IgD-negative memory B cell (primary cell): ENCODE results near the gene GATC. TPM values are rescaled to one million over a fixed set of nuclear protein-coding genes. Genes with fewer than 3 reads are reported as not detected.

Source experiments
- H3K27ac Mint-ChIP-seq, 3 donors: one replicate each; pipeline ENCODE4 v1.8.0; 2020 to 2022; ENCODE audit warnings: mild to moderate bottlenecking in 3 of 3, mixed read lengths in 3 of 3, moderate library complexity in 1 of 3
- H3K27me3 Mint-ChIP-seq: one replicate; pipeline ENCODE4 v1.8.0; 2021; ENCODE audit warnings: mixed read lengths
- H3K36me3 Mint-ChIP-seq: one replicate; pipeline ENCODE4 v1.8.0; 2020; ENCODE audit warnings: mild to moderate bottlenecking, mixed read lengths
- H3K4me1 Mint-ChIP-seq, 3 donors: one replicate each; pipeline ENCODE4 v1.8.0; 2020 to 2022; ENCODE audit warnings: mixed read lengths in 3 of 3, mild to moderate bottlenecking in 1 of 3
- H3K4me3 Mint-ChIP-seq, 4 donors: one replicate each; pipeline ENCODE4 v1.8.0; 2020 to 2022; ENCODE audit warnings: mild to moderate bottlenecking in 4 of 4, mixed read lengths in 4 of 4, moderate library complexity in 3 of 4
- H3K9me3 Mint-ChIP-seq, 3 donors: one replicate each; pipeline ENCODE4 v1.8.0; 2020 to 2021; ENCODE audit warnings: mixed read lengths in 3 of 3, mild to moderate bottlenecking in 1 of 3
- polyA plus RNA-seq: library from polyadenylated mRNA; unstranded; fragments of 300-500 nt; fragmentation: Illumina TruSeq; gene quantifications from one replicate; pipeline ENCODE4 v1.2.3, GENCODE V29; 2021

GATC gene
- polyA plus RNA-seq = 23.0 TPM

GRCh38 chr12:120445911-120446843 is at the start of gene GATC, which contains the start of gene TRIAP1:
GATC (plus strand) TSS chr12:120446444; CDS start chr12:120446481, 37 bp downstream.
TRIAP1 (minus strand) TSS chr12:120446384; CDS start chr12:120446372, 12 bp downstream.
- Mint-ChIP-seq H3K4me1 (peaks cover 6 to 18% (median 16%) of the 10 kb centered on the region in 3 donors), H3K27ac (peak within 1 kb of the TSS; percentile 83 to 100 (median 97)), H3K27me3 (peaks cover 1% of the 10 kb centered on the region), H3K4me3 (peak within 1 kb of the TSS; percentile 90 to 99 (median 98)), H3K36me3 (no peaks in the 10 kb centered on the region), H3K9me3 (no peaks in the 10 kb centered on the region)

- Mint-ChIP-seq H3K4me3 (no peak overlapping the region), H3K27me3 (peaks cover 24% of the 10 kb centered on the region), H3K36me3 (no peaks in the 10 kb centered on the region), H3K9me3 (peaks cover 0 to 4% (median 4%) of the 10 kb centered on the region in 3 donors), H3K4me1 (peaks cover 0 to 3% (median 0%) of the 10 kb centered on the region in 3 donors), H3K27ac (no peak overlapping the region)
These were observed 48.3 kb upstream of the GATC start for GRCh38 chr12:120397824-120398540.

GRCh38 chr12:120399531-120399930 is 46.7 kb upstream of the GATC start:
- no peaks in the 10 kb centered on the region for H3K36me3 Mint-ChIP-seq
- H3K27ac Mint-ChIP-seq = no peak overlapping the region
- peaks cover 0 to 4% (median 4%) of the 10 kb centered on the region in 3 donors for H3K9me3 Mint-ChIP-seq
- H3K4me1 Mint-ChIP-seq = peaks cover 0 to 3% (median 0%) of the 10 kb centered on the region in 3 donors
- no peak overlapping the region for H3K4me3 Mint-ChIP-seq
- H3K27me3 Mint-ChIP-seq = peaks cover 32% of the 10 kb centered on the region

- no peaks in the 10 kb centered on the region for H3K36me3 Mint-ChIP-seq
These were observed 44.0 kb upstream of the GATC start for GRCh38 chr12:120402217-120402616.

GRCh38 chr12:120403869-120404268 is 42.4 kb upstream of the GATC start:
- Mint-ChIP-seq H3K4me3 (no peak overlapping the region), H3K27me3 (peaks cover 25% of the 10 kb centered on the region), H3K9me3 (peaks cover 0 to 4% (median 2%) of the 10 kb centered on the region in 3 donors), H3K4me1 (peaks cover 0 to 3% (median 0%) of the 10 kb centered on the region in 3 donors), H3K36me3 (no peaks in the 10 kb centered on the region), H3K27ac (no peak overlapping the region)

More at GRCh38 chr12:120402217-120402616, 44.0 kb upstream of the GATC start:
- Mint-ChIP-seq H3K4me3 (peak overlapping the region in 1 of 4 donors; percentile 53), H3K27me3 (peaks cover 27% of the 10 kb centered on the region), H3K27ac (no peak overlapping the region), H3K4me1 (peaks cover 0 to 3% (median 0%) of the 10 kb centered on the region in 3 donors), H3K9me3 (peaks cover 0 to 4% (median 2%) of the 10 kb centered on the region in 3 donors)

- H3K27ac Mint-ChIP-seq = no peak overlapping the region
- H3K36me3 Mint-ChIP-seq = no peaks in the 10 kb centered on the region
- no peak overlapping the region for H3K4me3 Mint-ChIP-seq
- H3K27me3 Mint-ChIP-seq = peaks cover 23% of the 10 kb centered on the region
- peaks cover 0 to 3% (median 0%) of the 10 kb centered on the region in 3 donors for H3K4me1 Mint-ChIP-seq
- peaks cover 0 to 4% (median 2%) of the 10 kb centered on the region in 3 donors for H3K9me3 Mint-ChIP-seq
These were observed 42.0 kb upstream of the GATC start for GRCh38 chr12:120404271-120404670.

- Mint-ChIP-seq H3K27me3 (peaks cover 22% of the 10 kb centered on the region), H3K4me3 (no peak overlapping the region), H3K36me3 (no peaks in the 10 kb centered on the region), H3K4me1 (no peaks in the 10 kb centered on the region), H3K27ac (no peak overlapping the region), H3K9me3 (peaks cover 0 to 2% (median 0%) of the 10 kb centered on the region in 3 donors)
These were observed 40.2 kb upstream of the GATC start for GRCh38 chr12:120406069-120406468.

GRCh38 chr12:120406553-120406952 is 39.7 kb upstream of the GATC start:
- Mint-ChIP-seq H3K36me3 (no peaks in the 10 kb centered on the region), H3K27me3 (peaks cover 24% of the 10 kb centered on the region), H3K27ac (no peak overlapping the region), H3K4me1 (no peaks in the 10 kb centered on the region), H3K9me3 (peaks cover 0 to 2% (median 0%) of the 10 kb centered on the region in 3 donors), H3K4me3 (no peak overlapping the region)

GRCh38 chr12:120408771-120409170 is 37.5 kb upstream of the GATC start:
- no peak overlapping the region for H3K4me3 Mint-ChIP-seq
- no peak overlapping the region for H3K27ac Mint-ChIP-seq
- H3K27me3 Mint-ChIP-seq = peaks cover 14% of the 10 kb centered on the region
- no peaks in the 10 kb centered on the region for H3K36me3 Mint-ChIP-seq
- no peaks in the 10 kb centered on the region for H3K9me3 Mint-ChIP-seq
- H3K4me1 Mint-ChIP-seq = no peaks in the 10 kb centered on the region

- peaks cover 13% of the 10 kb centered on the region for H3K27me3 Mint-ChIP-seq
- no peaks in the 10 kb centered on the region for H3K9me3 Mint-ChIP-seq
- H3K27ac Mint-ChIP-seq = no peak overlapping the region
- H3K4me1 Mint-ChIP-seq = peaks cover 0 to 2% (median 0%) of the 10 kb centered on the region in 3 donors
- no peak overlapping the region for H3K4me3 Mint-ChIP-seq
- H3K36me3 Mint-ChIP-seq = no peaks in the 10 kb centered on the region
These were observed 33.8 kb upstream of the GATC start for GRCh38 chr12:120412421-120412820.

- peaks cover 0 to 2% (median 0%) of the 10 kb centered on the region in 3 donors for H3K4me1 Mint-ChIP-seq
- no peak overlapping the region for H3K4me3 Mint-ChIP-seq
- H3K27ac Mint-ChIP-seq = peak overlapping the region in 1 of 3 donors; percentile 43
- H3K27me3 Mint-ChIP-seq = peaks cover 11% of the 10 kb centered on the region
- H3K36me3 Mint-ChIP-seq = no peaks in the 10 kb centered on the region
- H3K9me3 Mint-ChIP-seq = no peaks in the 10 kb centered on the region
These were observed 32.1 kb upstream of the GATC start for GRCh38 chr12:120413901-120414695.

GRCh38 chr12:120416490-120417216 is 29.6 kb upstream of the GATC start:
- no peak overlapping the region for H3K27ac Mint-ChIP-seq
- peaks cover 0 to 2% (median 0%) of the 10 kb centered on the region in 3 donors for H3K4me1 Mint-ChIP-seq
- no peak overlapping the region for H3K4me3 Mint-ChIP-seq
- H3K36me3 Mint-ChIP-seq = no peaks in the 10 kb centered on the region
- peaks cover 8% of the 10 kb centered on the region for H3K27me3 Mint-ChIP-seq
- no peaks in the 10 kb centered on the region for H3K9me3 Mint-ChIP-seq

- peaks cover 0 to 2% (median 0%) of the 10 kb centered on the region in 3 donors for H3K4me1 Mint-ChIP-seq
- no peak overlapping the region for H3K4me3 Mint-ChIP-seq
- H3K9me3 Mint-ChIP-seq = no peaks in the 10 kb centered on the region
- H3K27ac Mint-ChIP-seq = peak overlapping the region in 1 of 3 donors; percentile 73
- peaks cover 8% of the 10 kb centered on the region for H3K27me3 Mint-ChIP-seq
- H3K36me3 Mint-ChIP-seq = no peaks in the 10 kb centered on the region
These were observed 28.2 kb upstream of the GATC start for GRCh38 chr12:120417917-120418580.
